ENCODE results near the gene EMC1.
"Not testable (repeated sequence)": the region's sequence is repeated elsewhere in the genome, so short reads cannot be mapped to it uniquely, and the experiment has no call there.

Gene EMC1

DNA sequence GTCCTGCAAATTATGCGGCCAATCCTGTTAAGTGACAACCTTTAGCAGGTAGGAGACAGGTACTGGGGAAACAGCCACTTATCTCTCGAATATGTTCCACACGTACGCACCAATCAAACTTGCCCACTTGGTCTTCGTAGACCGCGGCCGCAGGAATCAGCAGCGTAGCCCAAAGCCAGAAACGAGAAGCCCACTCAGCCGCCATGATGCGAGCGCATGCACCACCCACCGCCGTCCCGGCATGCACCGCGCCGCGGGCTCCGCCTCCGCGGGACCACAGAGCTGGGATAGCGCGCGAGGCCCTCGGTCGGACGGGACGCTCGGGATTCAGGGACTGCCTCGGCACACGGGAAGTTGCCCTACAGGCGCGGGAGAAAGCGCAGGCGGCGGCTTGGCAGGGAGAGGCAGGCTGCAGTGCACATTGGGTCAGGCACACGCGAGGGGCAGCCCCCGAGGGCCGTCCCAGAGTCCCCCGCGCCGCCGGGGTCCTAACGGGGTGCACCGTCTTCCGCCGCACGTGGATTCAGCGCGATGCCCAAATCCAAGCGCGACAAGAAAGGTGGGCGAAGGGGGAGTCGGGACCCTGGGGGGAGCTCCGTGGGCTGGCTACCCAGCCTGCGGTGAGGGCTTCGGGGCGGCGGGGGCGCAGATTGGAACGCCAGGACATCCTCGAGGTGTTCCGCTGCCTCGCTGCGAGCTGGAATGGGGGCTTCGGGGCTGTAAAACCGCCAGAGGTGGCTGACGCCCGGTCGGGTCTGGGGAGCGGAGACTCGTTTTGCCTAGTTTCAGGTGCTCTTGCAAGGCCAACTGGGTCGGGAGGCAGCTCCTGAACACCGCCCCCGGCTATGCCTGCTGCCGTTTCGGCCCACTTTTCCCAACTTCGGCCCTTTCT, at the start of gene EMC1, which contains the start of gene MRTO4:
EMC1 (minus strand) TSS at position 220 of the 892 bp plus-strand sequence; CDS start at position 205, 15 bp downstream.
MRTO4 (plus strand) TSS at position 501 of the 892 bp plus-strand sequence; CDS start at position 532, 31 bp downstream.
- H3K4me1 ChIP-seq: peaks cover 8% of the 10 kb centered on the region
- no peaks in the 10 kb centered on the region for H3K27me3 ChIP-seq (ENCODE audit: low read depth)
- DNase-seq (ENCODE audit: low spot score in 2 of 2): peak; percentile 60 to 94
- H3K9me3 ChIP-seq: no peaks in the 10 kb centered on the region
- peaks cover 34% of the 10 kb centered on the region for H3K36me3 ChIP-seq (replicated peaks)
- in situ Hi-C loops (cut with MboI; ENCODE audit: low sequenced_read_pairs): no loop called here
- H3K4me3 ChIP-seq: peak within 1 kb of the TSS; percentile 82

DNA sequence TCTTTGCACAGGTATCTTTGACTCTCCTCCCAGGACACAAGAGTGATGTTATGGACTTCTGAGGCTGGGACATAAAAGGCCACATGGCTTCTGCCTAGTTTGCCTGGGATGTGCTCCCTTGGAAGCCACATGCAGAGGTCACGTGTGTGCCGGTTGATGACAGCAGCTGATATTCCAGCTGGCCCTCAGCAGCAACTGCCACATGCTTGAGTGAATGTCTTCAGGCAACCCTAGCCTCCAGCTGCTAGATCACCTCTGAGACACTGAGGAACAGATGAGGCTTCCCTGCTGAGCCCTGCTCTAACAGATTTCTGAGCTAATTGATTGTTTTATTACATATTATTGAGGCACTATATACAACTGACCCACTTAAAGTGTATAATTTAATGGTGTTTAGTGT, 48.9 kb upstream of the EMC1 start:
- no peaks in the 10 kb centered on the region for H3K4me1 ChIP-seq
- H3K4me3 ChIP-seq: no peak overlapping the region
- DNase-seq (ENCODE audit: low spot score in 2 of 2): no peak
- in situ Hi-C loops (cut with MboI; ENCODE audit: low sequenced_read_pairs): no loop called here
- H3K36me3 ChIP-seq (replicated peaks): peaks cover 22% of the 10 kb centered on the region
- H3K27me3 ChIP-seq (ENCODE audit: low read depth): no peaks in the 10 kb centered on the region
- no peaks in the 10 kb centered on the region for H3K9me3 ChIP-seq

DNA sequence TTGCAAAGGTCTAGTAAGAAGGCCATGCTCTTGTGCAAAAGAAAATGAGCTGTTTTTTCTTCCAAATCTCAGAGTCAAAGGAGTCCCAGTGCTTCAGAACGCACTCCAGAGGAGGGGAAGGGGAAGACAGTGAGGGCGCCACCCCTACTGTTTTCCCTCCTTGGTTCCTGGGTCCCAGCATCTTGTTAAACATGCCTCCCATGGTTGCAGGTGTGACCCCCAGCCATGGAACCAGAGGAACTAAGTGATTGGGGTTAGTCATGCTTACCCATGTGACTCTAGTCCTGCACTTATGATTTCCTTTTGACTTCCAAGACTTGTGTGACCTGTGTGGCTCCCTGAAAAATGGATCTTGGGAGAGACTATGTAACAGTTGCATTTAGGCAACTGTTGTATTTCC, 43.3 kb upstream of the EMC1 start:
- no peaks in the 10 kb centered on the region; the same call in 1 of the 2 replicates for H3K36me3 ChIP-seq (replicated peaks)
- H3K4me1 ChIP-seq: no peaks in the 10 kb centered on the region
- DNase-seq (ENCODE audit: low spot score in 2 of 2): no peak
- H3K4me3 ChIP-seq: no peak overlapping the region
- H3K27me3 ChIP-seq (ENCODE audit: low read depth): no peaks in the 10 kb centered on the region
- H3K9me3 ChIP-seq: 0 out of 2 replicates have a peak, but pooled peaks cover 6% of the 10 kb centered on the region
- in situ Hi-C loops (cut with MboI; ENCODE audit: low sequenced_read_pairs): no loop called here

DNA sequence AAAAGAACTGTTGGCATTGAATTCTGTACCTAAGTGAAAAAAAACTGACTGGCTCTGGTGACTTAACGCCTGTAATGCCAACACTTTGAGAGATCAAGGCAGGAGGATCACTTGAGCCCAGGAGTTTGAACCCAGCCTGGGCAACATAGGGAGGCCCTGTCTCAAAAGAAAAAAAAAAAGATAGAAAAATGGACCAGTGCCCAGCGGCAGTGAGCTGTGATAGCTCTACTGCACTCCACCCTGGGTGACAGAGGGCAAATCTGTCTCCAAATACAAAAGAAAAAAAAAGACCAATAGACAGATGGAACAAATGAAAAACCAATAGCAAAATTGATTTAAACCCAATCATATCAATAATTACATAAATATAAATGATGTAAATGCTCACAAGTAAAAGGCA, 37.9 kb upstream of the EMC1 start:
- H3K36me3 ChIP-seq (replicated peaks): no peaks in the 10 kb centered on the region
- 0 out of 2 replicates have a peak, but pooled peaks cover under 1% of the 10 kb centered on the region for H3K9me3 ChIP-seq
- in situ Hi-C loops (cut with MboI; ENCODE audit: low sequenced_read_pairs): no loop called here
- no peaks in the 10 kb centered on the region for H3K4me1 ChIP-seq
- no peak for DNase-seq (ENCODE audit: low spot score in 2 of 2)
- H3K4me3 ChIP-seq: no peak overlapping the region
- H3K27me3 ChIP-seq (ENCODE audit: low read depth): no peaks in the 10 kb centered on the region

DNA sequence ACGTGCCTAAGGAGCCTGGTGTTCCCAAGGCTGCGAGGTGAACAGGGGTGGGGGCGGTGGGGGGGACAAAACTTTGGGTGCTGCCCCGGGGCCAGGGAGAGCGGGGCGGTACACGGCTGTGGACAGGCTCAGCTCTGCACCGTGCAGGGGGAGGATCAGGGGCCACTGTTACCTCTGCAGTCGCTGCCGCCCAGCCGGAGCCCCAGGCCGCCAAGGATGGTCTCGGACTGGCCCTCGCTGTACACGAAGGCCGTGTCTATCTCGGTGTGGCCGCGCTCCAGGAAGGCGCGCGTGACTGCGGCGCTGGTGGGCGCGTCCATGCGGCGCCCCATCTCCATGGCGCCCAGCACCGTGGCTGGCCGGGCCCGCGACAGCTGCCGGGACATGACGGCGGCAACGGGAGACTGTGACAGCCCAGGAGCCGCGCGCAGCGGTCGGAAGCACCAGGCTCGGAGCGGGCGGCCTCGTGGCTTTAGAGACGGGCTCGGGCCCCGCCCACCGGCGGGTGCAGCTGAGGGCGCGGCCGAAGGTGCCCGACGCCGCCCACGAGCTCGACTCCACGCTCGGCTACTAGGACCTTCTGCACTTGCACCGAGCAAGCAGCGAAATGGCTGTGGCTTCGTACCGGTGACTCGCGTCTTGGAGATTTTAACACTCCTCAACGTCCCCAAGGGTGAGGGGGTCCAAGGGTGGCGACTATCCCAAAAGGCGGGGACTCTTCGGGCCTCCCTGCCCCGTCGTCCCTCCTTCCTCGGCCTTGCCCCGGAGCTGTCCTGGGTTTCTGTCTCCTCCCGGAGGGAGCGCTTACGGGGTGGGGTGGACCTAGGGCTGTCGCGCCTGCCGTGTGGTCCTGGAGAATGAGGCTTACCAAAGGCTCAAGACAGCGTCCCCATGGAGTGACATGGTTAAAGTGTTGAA, 37.3 kb upstream of the EMC1 start, which contains the start of gene AKR7A3:
AKR7A3 (minus strand) TSS at position 447 of the 918 bp plus-strand sequence; CDS start at position 386, 61 bp downstream.
- H3K27me3 ChIP-seq (ENCODE audit: low read depth); DNase-seq (ENCODE audit: low spot score in 2 of 2); H3K9me3 ChIP-seq; H3K36me3 ChIP-seq (replicated peaks); H3K4me3 ChIP-seq; H3K4me1 ChIP-seq; in situ Hi-C loops (cut with MboI; ENCODE audit: low sequenced_read_pairs): not testable (repeated sequence)

DNA sequence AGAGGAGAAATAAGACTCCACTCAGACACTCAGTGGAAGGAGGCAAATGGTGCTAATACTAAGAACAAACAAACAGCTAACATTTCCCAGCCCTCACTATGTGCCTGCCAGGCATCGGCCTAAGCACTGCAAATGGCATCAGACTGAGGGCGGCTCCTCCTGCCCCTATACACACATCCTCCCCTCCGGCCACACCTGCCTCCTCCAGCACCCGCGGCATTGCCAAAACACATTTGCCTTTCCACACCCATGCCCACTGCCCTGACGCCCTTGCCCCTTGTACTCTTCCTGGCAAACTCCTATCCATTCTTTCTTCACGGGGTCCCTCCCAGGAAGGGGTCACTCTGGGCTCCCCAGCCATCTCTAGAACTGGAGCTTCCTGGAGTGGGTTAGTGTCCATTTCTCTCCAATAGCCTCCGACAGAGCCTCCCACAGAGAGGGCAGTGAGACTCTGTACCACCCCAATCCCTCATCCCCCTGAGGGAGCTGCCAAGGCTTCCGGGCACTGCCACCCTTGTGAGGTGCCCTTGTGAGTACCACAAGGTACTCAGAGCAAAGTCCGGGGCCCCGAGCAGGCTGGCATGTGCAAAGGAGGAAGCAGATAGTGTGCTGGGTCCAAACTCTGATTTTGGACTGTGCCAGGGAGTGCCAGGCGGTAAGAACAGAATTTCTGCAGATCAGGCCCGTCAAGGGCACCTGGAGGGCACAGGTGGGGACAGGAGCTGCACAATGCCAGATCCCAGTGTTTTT, 36.3 kb upstream of the EMC1 start:
- in situ Hi-C loops (cut with MboI; ENCODE audit: low sequenced_read_pairs): no loop called here
- no peaks in the 10 kb centered on the region for H3K9me3 ChIP-seq
- H3K36me3 ChIP-seq (replicated peaks): no peaks in the 10 kb centered on the region
- no peak for DNase-seq (ENCODE audit: low spot score in 2 of 2)
- H3K27me3 ChIP-seq (ENCODE audit: low read depth): no peaks in the 10 kb centered on the region
- H3K4me1 ChIP-seq: no peaks in the 10 kb centered on the region
- no peak overlapping the region for H3K4me3 ChIP-seq

DNA sequence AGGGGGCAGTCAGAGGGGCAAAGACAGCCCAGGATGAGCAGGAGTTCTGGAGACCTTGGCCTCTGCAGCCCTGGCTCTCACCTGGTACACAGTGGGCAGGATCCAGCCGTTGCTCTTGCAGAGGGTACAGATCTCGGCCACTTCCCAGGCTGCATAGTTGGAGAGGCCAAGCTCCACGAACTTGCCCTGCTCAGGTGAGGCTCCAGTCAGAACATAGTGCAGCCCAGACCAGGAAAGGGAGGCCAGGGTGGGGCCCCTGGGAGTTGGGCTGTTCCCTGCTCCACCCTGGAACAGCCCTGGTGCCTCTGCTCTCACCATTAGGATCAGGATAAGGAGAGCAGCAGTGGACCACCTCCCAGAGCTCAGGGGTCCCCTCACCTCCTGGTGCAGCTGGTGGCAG, 34.5 kb upstream of the EMC1 start:
- H3K36me3 ChIP-seq (replicated peaks); H3K4me3 ChIP-seq; H3K27me3 ChIP-seq (ENCODE audit: low read depth); H3K4me1 ChIP-seq; DNase-seq (ENCODE audit: low spot score in 2 of 2); in situ Hi-C loops (cut with MboI; ENCODE audit: low sequenced_read_pairs); H3K9me3 ChIP-seq: not testable (repeated sequence)

DNA sequence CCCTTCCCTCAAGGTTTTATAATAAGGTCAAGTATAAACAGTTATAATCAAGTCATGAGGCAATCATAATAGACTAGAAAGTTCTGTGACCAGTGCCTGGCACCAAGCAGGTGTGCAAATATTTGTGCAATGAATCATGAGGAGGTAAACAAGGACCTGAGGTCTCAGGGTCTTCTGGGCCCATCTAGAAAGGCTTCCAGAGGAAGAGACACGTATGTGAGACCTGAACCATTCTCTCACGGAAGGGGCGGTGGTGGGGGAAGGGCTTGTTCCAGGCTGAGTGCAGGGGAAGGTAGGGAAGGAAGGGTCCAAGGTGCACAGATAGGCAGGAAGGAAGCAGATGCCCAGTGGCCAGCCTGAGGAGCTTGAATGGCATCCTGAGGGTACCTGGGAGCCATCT, 34.0 kb upstream of the EMC1 start:
- H3K4me1 ChIP-seq; H3K9me3 ChIP-seq; H3K27me3 ChIP-seq (ENCODE audit: low read depth); H3K4me3 ChIP-seq; in situ Hi-C loops (cut with MboI; ENCODE audit: low sequenced_read_pairs); DNase-seq (ENCODE audit: low spot score in 2 of 2); H3K36me3 ChIP-seq (replicated peaks): not testable (repeated sequence)

DNA sequence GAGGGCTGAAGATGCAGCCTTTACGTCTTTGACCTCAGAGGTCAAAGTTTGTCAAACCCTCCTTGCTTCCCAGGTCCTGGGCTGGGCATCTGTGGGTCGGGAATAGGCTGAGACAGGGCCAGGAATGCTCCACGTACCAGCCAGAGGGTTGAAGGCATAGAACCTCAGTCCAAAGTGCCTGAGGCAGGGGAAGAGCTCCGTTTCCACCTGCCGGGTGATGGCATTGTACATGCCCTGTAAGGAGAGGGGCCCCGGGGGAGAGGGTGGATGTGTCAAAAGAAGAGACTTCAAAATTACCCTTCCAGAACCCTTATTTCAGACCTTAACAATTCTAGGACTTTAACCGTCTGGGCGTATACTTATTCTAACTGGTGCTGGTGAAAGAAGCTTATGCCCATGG, 33.6 kb upstream of the EMC1 start:
- DNase-seq (ENCODE audit: low spot score in 2 of 2): no peak
- Histone ChIP-seq H3K9me3 (no peaks in the 10 kb centered on the region), H3K4me1 (no peaks in the 10 kb centered on the region), H3K36me3 (replicated peaks) (no peaks in the 10 kb centered on the region), H3K4me3 (no peak overlapping the region), H3K27me3 (ENCODE audit: low read depth) (no peaks in the 10 kb centered on the region)
- in situ Hi-C loops (cut with MboI; ENCODE audit: low sequenced_read_pairs): no loop called here

DNA sequence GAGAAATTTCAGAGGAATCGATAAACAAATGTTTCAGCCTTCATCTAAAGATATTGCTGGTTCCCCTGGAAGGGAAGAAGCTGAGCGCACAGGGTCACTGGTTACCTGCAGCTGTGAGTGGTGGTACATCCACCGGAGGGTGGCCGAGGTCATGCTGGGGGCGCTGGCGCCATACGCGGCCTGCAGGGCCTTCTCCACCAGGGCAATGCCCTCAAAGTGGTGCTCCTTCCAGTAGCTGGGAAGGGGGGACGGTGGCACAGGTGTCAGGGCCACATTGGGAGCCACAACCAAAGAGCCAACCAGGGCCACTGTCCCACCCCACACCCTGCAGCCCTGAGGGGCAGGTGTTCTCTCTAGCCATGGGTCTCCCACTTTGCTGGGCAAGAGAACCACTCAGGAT, 32.6 kb upstream of the EMC1 start:
- no peaks in the 10 kb centered on the region for H3K9me3 ChIP-seq
- no peak overlapping the region for H3K4me3 ChIP-seq
- no peaks in the 10 kb centered on the region for H3K4me1 ChIP-seq
- in situ Hi-C loops (cut with MboI; ENCODE audit: low sequenced_read_pairs): no loop called here
- H3K27me3 ChIP-seq (ENCODE audit: low read depth): no peaks in the 10 kb centered on the region
- no peak for DNase-seq (ENCODE audit: low spot score in 2 of 2)
- H3K36me3 ChIP-seq (replicated peaks): no peaks in the 10 kb centered on the region

DNA sequence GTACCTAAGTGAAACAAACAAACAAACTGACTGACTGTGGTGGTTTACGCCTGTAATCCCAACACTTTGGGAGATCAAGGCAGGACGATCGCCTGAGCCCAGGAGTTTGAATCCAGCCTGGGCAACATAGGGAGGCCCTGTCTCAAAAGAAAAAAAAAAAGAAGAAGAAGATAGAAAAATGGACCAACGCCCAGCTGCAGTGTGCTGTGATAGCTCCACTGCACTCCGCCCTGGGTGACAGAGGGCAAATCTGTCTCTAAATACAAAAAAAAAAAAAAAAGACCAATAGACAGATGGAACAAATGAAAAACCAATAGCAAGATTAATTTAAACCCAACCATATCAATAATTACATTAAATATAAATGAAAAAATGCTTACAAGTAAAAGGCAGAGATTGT, 23.3 kb upstream of the EMC1 start:
- Histone ChIP-seq H3K4me3 (no peak overlapping the region), H3K9me3 (no peaks in the 10 kb centered on the region), H3K4me1 (no peaks in the 10 kb centered on the region), H3K36me3 (replicated peaks) (no peaks in the 10 kb centered on the region), H3K27me3 (ENCODE audit: low read depth) (no peaks in the 10 kb centered on the region)
- in situ Hi-C loops (cut with MboI; ENCODE audit: low sequenced_read_pairs): no loop called here
- DNase-seq (ENCODE audit: low spot score in 2 of 2): no peak

DNA sequence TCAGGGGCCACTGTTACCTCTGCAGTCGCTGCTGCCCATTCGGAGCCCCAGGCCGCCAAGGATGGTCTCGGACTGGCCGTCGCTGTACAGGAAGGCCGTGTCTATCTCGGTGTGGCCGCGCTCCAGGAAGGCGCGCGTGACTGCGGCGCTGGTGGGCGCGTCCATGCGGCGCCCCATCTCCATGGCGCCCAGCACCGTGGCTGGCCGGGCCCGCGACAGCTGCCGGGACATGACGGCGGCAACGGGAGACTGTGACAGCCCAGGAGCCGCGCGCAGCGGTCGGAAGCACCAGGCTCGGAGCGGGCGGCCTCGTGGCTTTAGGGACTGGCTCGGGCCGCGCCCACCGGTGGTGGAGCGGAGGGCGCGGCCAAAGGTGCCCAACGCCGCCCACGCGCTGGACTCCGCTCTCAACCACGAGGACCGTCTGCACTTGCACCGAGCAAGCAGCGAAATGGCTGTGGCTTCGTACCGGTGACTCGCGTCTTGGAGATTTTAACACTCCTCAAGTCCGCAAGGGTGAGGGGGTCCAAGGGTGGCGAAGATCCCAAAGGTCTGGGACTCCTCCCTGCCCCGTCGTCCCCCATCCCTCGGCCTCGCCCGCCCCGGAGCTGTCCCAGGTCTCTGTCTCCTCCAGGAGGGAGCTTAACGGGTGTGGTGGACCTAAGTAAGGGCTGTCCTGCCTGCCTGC, 22.7 kb upstream of the EMC1 start:
- H3K4me3 ChIP-seq; H3K9me3 ChIP-seq; DNase-seq (ENCODE audit: low spot score in 2 of 2); H3K27me3 ChIP-seq (ENCODE audit: low read depth); H3K36me3 ChIP-seq (replicated peaks); H3K4me1 ChIP-seq; in situ Hi-C loops (cut with MboI; ENCODE audit: low sequenced_read_pairs): not testable (repeated sequence)

All from HAP-1 (cell line).